DMS53 treated with DMSO at 0.1 percent for 48 hours (cell line): ENCODE data around the gene SLC17A9.

Source experiments
- DNase-seq: peaks from one replicate; lab custom pipeline; 2025; ENCODE audit not compliant: unreplicated experiment; lab: John Stamatoyannopoulos, UW

The SLC17A9 gene

DNA sequence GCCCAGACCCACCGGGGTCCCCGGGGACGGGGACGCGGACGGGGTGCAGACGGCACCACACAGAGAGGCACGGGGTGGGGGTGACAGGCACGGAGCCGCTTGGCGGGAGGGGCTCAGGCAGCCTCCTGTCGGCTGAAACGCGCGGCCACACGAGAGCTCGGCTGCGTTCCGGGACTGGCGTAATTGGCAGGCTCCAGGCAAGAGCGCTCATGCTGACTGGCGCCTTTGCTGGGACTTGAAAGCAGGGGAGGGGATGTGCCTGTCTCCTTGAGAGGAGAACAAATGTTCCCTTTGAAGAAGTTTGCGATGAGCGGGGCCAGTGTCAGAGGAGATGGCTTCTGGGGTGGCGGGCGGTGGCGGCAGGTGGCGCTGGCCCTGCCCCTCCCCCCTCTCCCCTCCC is 28.5 kb downstream of the SLC17A9 start:
- no peak for DNase-seq

DNA sequence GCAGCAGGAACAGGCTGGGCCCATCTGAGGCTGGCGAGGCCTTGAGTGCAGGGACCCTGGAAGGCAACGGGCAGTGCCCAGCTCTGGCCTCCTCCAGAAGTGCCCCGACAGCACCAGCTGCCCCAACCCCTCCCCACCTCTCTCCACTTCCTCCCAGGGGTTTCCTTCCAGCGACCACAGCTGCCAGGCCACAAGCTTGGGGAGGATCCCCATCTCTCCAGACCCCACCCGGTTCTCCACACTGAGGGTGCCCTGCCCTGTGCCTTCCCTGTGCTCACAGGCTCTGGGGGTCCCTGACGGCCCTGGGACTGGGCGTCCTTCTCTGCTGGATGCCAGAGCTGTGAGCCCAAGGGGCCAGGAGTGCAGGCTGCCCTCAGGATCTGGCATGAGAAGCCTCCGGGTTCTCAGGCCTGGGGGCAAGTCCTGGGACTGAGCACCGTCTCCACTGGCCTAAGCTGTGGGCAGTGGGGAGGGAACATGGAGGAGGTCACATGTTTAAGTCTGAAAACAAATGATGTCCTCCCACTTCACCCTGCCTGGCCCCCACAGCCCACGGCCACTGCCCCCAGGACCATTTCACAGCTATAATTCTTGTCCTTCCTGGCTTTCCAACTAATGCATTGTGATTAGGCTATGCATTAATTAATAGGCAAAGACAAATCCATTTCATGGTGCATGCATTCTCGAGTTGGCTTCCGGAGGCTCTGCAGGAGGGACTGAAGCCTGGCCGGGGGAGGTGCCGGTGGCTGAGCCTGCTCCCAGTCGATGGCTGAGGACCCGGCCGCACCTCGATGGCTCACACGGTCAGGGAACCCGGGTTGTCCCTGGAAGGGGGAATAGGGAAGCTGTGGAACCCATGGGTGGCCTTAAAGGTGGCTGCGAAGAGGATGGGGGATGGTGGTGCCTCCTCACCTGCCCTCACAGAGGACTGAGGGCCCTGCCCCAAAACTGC is 29.9 kb downstream of the SLC17A9 start:
- no peak for DNase-seq

DNA sequence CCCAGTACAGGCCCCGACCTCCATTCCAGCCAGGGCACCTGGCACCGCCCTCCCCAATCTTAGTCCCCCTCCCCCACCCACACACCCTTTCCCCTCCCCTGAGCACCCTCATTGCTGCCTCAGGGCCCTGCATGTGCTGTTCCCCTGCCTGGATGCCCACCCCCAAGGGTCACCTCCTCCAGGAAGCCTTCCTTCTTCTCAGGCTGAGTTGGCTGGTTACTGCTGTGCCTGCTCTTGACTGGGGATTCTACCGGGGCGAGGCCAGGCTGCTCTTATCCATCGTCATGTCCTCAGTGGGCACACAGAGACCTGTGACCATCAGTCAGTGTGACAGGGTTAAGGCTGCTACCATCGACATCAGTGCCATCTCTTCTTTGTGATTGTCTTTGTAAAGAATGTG is 30.7 kb downstream of the SLC17A9 start:
- DNase-seq = no peak

DNA sequence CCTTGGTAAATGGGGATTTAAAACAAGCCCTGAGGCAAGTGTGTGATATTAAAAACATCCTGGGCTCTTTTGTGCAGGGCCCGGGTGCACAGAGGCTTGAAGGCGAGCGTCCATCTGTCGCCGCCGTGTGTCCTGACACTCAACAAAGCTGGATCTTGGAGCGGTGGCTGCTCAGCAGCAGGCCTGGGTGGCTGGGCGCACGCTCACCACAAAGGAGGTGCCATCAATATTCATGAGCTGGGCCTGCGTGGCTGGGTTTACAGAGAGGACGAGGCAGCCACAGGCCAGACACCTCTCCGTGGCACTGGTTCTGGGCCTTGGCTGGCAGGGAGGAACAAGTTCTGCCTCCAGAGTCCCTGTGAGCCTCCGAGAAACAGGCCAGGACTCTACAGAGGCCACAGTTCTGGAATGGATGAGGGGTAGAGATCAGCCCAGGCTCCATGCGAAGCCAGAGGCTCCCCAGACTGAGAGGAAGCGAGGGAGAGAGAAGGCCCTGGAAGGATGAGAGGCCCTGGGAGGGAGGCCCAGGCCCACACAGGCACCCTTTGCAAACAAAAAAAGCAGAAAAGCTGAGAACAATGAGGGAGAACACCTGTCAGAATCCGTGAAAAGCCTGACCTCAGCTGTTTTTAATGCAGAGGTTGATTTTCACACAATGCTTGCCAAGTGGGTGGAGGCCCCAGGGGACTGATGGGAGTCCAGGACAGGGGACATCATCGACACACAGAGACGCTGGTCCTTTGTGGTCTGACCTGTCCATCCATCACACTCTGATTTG is 32.3 kb downstream of the SLC17A9 start:
- DNase-seq = no peak

DNA sequence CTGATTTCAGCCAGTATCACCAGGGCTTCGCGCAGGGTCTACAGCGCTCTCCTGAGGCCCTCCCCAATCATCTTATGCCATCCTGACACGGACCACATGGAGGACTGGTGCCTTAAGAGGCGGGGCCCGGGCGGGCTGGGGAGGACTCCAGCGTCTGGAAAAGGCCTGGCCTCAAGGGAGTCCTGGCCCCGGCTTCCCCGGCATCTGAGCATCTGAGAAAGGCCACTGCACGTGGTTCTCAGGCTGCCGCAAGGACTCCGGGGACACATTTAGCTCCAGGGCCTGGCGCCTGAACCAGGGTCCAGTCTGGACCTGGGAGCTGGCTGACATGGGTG is 32.9 kb downstream of the SLC17A9 start:
- DNase-seq = no peak

DNA sequence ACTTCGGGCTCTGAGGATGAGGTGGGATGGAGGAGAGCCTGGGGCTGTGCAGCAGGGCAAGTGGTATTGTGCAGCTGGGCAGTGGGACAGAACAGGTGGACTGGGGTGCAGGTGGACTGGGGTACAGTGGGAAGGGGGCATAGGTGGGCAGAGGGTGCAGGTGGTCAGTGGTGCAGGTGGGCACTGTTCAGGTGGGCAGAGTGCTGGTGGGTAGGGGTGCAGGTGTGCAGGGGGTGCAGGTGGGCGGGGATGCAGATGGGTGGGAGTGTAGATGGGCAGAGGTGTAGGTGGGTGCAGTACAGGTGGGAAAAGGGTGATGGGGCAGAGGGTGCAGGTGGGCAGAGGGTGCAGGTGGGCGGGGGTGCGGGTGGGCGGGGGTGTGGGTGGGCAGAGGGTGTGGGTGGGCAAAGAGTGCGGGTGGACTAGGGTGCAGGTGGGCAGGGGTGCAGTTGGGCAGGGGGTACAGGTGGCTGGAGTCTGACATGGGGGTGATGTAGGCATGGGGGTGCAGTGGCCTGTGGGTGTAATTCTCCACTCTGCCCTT is 33.8 kb downstream of the SLC17A9 start:
- no peak for DNase-seq

DNA sequence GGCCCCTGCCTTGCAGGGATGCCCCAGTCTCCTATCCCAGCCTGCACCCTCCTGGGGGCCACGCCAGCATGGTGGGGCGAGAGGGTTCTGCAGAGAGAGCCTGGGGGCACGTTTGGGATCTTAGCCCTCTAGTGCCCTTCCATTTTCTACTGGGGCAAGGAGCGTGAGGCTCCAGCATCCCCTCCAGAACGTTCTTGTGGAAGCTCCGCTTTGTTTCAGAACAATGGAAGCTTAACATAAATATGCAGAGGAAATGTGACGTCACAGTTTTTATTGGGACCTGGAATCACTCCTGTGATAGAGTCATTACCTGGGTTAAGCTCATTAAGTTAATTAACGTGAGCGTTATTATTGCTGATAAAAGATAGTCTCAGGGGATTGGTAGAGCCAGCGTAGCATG is 34.6 kb downstream of the SLC17A9 start:
- DNase-seq = no peak

DNA sequence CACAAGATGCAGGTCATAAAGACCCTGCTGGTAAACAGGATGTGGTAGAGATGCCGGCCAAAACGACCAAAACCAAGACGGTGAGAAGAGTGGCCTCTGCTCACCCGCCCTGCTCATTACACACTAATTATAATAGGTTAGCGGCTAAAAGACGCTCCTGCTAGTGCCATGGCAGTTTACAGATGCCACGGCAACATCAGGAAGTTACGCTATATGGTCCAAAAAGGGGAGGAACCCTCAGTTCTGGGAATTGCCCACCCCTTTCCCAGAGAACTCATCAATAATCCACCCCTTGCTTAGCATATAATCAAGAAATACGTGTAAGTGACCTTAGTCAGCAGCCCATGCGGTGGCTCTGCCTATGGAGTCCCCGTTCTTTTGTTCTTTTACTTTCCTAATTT is 36.7 kb downstream of the SLC17A9 start:
- no peak for DNase-seq

DNA sequence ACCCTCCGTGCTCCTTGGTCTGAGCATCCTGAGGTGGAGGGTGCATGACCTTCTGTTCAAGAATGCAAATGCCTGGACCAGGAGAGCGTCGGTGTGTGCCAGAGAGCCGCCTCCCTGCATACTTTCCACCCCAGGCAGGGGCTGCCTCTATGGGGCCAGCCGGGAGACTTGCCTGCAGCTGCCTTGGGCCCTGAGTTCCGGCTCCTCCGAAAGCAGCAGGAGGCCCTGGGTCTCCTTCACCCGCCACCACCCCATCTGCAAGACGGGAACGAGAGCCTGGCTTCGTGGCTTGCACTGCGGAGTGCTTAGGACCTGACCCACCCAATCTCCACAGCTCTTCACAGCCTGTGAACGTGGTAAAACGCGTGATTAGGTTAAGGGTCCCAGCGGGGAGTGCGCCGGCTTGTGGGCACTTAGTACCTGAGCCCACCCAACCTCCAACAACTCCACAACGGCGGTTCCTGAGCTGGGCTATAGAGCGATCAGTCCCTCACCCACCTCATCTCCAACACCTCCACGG is 37.9 kb downstream of the SLC17A9 start:
- no peak for DNase-seq

DNA sequence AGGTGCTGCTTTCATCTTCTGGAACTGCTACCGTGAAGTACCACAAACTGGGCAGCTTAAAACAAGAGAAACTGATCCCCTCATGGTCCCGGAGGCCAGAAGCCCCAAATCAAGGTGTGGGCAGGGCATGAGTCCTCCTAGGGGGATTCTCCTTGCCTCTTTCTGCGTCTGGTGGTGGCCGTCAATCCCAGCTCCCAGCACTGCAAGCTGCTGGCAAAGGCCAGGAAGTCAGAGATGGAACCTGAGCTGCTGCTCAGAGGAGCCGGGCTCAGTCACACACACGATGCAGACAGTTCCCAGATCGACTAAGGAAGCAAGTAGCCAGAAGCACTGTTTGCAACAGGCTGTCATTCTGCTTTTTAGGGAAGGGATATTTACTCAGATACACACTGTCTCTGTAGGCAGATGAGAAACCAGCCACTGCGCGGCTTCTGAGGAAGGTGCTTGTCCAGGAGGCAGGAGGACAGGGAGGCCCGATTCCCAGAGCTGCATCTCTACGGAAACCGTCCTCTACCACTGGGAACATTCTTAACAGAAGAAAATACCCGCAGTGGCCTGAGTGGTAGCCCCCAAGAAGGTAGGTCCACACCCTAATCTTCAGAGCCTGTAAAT is 38.8 kb downstream of the SLC17A9 start:
- DNase-seq = no peak

DNA sequence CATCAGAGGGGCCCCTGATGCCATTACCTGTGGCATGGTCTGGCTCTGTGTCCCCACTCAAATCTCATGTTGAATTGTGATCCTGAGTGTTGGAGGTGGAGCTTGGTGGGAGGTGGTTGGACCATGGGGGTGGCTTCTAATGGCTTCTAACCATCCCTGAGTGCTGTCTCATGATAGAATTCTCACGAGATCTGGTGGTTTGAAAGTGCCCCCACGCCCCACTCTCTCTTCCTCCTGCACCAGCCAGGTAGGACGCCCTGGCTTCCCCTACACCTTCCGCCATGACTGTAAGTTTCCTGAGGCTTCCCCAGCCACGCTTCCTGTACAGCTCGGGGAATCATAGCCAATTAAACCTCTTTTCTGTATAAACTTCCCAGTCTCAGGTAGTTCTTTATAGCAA is 39.4 kb downstream of the SLC17A9 start:
- DNase-seq = no peak

DNA sequence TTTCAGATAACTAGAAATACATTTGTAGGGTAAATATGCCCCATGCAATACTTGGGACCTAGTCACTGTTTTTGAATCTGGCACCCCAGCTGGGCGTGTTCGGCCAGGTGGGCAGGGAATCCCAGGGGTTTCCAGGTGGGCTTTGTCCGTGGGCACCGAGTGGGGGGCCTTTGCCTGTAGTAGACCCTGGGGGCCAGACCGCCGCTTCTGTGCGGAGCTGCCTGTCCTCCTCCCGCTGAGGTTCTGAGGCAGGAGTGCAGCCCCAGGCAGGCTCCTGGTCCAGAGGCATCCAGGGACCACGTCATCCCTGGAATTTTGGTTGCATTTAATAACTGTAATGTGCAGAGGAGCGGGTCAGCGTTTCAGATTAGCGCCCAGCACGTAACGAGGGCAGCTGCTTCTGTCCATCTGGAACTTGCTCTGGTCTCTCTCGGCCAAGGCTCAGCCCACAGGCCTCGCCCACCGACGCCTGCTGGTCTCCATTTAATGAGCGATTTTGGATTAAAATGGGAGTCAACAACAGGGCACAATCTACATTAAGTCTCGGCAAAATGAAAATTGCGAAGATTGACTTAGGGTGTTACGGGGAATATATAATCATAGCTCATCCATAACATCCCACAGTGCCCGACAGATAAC is 41.5 kb downstream of the SLC17A9 start:
- no peak for DNase-seq

DNA sequence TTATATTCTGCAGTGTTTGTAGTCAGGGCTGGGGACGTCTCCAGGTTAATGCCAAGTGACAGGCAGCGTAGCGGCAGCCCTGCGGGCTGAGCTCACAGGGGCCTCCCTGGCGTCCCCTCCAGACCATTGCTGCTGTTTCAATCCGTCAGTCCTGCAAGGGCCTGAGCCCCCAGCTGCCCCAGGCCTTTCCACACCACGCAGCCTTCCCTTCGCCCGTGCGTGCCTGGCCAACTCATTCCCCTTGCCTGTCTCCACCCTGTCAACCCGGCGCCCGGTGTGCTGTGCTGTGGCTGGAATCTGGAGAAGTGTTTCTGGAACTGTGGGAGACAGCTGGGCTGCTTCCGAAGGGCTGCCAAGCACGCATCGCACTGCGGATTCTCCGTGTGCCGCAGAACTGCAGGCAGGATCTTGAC is 42.4 kb downstream of the SLC17A9 start:
- no peak for DNase-seq

DNA sequence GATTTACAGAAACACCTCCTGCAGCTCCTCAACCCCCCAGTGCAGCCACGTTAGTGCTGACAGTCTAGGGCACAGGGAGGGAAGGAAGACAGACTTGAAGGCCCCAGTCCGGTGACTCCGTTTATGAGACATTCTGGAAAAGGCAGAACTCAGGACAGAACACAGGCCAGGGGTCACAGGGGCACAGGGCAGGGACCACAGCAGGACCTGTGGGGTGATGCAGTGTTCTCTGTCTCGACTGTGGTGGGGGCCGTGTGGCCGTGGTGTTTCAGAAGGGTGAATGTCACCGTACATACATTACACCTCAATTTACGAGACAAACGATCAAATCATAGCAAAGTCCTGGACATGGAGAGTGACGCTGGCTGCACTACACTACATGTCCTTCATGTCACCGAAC is 43.0 kb downstream of the SLC17A9 start:
- no peak for DNase-seq

DNA sequence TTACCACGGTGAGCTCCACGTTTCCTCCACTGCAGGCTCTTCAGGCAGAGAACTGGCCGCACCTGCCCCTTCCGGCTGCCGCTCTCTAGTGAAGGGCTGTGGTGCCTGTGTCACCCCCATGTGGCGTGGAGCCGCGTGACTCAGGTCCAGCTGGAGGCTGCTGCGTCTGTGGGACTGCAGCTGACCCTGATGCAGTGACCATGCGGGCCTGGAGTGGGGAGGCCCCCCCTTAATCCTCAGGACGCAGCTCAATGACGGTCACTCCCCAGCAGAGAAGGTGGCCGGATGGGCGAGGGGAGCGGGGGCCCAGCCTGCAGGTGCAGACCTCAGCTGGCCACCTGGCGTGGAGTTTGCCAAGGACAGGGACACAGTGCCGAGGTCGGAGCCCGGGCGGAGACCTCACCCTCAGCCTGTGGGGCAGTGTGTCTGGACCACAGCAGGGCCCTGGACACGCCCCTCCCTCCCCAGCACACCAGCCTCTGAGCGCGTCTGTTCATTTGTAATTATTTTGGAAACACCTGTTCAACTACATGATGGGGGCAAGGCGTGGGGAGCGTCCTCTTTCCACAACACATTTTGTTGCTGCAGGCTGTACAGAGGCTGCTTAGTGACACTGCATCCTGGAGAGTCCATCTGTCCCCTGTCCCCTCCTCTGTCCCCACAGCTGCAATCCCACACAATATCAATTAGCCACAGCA is 43.5 kb downstream of the SLC17A9 start:
- no peak for DNase-seq

DNA sequence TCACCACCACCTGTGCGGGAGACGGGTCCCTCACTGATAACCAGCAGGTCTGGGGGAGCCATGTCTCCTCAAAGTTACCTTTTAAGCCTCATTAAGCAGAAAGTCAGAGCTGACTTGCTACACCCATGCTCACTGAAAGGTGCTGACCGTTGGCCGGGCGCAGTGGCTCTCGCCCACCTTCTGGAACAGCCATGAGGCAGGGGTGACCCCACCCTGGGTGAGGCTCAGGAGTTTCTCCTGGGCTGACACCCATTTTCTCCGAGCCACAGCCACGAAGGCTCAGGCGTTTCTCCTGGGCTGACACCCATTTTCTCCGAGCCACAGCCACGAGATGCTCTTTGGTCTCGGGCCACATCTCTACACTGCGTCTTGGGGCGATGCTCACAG is 44.1 kb downstream of the SLC17A9 start:
- no peak for DNase-seq

DNA sequence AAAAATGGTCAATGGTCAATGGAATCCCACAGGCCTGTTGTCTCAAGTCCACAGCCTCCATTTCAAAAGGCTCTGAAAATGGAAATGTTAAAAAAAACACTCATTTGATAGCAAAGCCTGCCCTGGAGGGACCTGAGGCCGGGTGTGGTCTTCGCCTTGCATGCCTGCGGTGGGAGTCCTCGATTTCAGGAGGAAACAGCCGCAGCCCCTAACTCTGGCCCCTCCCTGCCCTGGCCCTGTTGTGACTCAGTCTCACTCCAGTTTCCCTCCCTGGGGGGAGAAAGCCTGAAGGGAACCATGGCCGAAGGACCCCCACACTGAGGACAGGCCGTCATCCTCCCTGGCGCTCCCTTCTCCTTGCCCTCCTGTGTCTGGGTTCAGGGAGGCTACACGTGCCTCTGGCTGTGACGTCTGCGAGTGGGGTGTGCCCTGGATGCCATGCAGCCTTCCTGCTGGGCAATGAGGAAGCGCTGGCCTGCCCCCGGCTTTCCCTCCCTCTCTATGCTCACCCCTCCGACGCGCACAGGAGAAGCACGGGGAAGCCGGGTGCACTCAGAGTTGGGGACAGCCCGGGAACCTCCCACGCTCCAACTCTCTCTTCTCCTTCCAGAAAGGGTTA is 45.0 kb downstream of the SLC17A9 start:
- DNase-seq = no peak

DNA sequence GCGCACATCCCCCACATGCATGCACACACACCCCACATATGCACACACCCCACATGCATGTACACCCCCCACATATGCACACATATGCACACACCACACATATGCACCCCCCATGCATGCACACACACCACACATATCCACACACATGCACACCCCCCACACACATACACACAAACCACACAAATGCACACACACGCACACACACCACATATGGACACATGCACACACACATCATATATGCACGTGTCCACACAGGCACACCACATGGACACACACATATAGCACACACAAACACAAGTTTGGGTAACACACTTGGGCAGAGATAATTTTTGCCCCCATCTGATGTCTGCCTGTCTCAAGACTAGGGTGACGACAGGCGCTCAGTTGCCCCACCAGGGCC is 45.9 kb downstream of the SLC17A9 start:
- DNase-seq = no peak

DNA sequence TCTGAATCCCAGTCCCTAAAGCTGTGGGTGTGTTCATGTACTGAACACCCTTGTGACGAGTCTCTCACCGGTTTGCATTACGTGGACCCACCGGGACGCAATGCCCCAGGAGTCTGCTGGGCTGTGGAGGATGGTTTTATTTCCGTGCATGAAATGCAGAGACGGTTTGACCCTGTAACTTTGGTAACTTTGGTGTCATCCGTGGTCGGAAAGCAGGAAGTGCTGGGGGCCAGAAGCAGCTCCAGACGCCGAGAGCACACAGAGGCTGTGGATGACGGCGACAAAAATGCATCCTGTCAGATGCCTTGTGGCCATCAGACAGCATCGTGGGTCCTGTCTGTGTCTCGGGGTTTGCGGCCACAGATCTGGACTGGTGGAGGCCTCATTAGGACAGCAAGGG is 47.1 kb downstream of the SLC17A9 start:
- DNase-seq = no peak

DNA sequence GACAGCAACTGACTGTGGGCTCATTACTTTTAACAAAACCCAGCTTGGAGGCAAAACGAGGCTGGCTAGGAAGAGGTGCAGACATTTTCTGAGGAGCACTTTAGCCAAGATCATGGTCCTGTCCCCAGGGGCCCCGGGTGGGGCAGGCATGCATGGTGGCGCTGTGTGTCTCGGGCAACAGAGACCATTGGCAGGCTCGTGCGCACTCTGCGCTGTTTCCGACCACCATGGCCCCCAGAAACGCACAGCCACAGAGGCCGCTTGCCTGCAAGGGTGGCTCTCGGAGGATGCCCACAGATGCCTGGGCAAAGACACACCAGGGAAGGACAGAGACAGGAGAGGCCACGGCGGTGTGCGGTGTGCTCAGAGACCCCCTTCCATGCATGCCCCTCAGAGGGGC is 47.5 kb downstream of the SLC17A9 start:
- DNase-seq = no peak
